ENCODE measurements around the gene SMYD4.

DNA sequence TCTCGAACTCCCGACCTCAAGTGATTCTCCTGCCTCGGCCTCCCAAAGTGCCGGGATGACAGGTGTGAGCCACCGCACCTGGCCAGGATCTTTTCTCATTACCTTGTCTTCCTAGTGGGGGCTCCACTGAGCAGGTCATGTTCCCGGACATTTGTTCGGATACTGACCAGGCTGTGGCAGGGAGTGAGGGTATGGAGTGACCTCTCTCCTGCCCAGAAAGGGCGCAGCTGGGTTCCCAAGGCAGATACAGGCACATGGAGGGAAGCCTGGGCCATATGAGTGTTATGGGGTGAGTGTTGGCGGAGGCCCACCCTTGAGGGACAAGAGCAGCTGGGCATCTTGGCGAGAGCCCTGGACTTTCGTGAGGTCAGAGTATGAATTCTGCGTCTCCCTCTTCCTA is 62.3 kb downstream of the SMYD4 start:
- TF ChIP-seq CTCF (tag by site-specific recombination; IDR thresholded peaks at IDR 0.05) (no peak; the same call in 1 of the 2 replicates), ZIC2 (tag by site-specific recombination; IDR thresholded peaks at IDR 0.05) (no peak), SP2 (tag by site-specific recombination; IDR thresholded peaks at IDR 0.05) (no peak)

Data from HEK293 (cell line).